OCI-LY7 (cell line): ENCODE data around the gene CPD. TPM values are rescaled to one million over a fixed set of nuclear protein-coding genes. Genes with fewer than 3 reads are reported as not detected.

ENCODE experiments used
- BruUV-seq: library from RNA; stranded (reverse); fragments of 400-500 nt; replicated peaks from 2 replicates; lab custom pipeline; 2021; lab: Mats Ljungman, UMichigan
- CTCF ChIA-PET: fragments of 300-600 bp; sonication (Branson Sonifier 250); formaldehyde crosslinking; loops from one replicate; lab custom pipeline; 2022; ENCODE audit warnings: antibody characterized with exemption; ENCODE audit not compliant: unreplicated experiment; lab: Charles Lee
- POLR2A ChIA-PET: fragments of 300-600 bp; sonication (Branson Sonifier 250); formaldehyde crosslinking; loops from one replicate; lab custom pipeline; 2022; ENCODE audit warnings: antibody characterized with exemption; lab: Charles Lee
- DNase-seq: peaks from one replicate; pipeline ENCODE4 v3.0.0-alpha.2; 2015; ENCODE audit warnings: low spot score
- H2AFZ ChIP-seq: fragments of 200-600 bp; sonication (generic), shearing (Covaris generic); 2 replicates; pipeline ENCODE4 v1.6.1; 2014; ENCODE audit warnings: mild to moderate bottlenecking, antibody characterized with exemption, low read length, moderate library complexity
- H3K27ac ChIP-seq: fragments of 200-600 bp; sonication (generic); 2 replicates; pipeline ENCODE4 v1.5.1; 2014; ENCODE audit warnings: mixed run types, low read depth, mild to moderate bottlenecking, moderate library complexity, low read length, inconsistent platforms; ENCODE audit not compliant: poor library complexity, severe bottlenecking
- H3K36me3 ChIP-seq: fragments of 200-600 bp; sonication (generic); 2 replicates; pipeline ENCODE4 v1.6.1; 2014; ENCODE audit warnings: mild to moderate bottlenecking, antibody characterized with exemption, low read length, moderate library complexity, mixed read lengths; ENCODE audit not compliant: insufficient read depth
- H3K4me1 ChIP-seq: fragments of 200-600 bp; sonication (generic); 2 replicates; pipeline ENCODE4 v1.5.1; 2014; ENCODE audit warnings: mild to moderate bottlenecking, low read length; ENCODE audit not compliant: insufficient read depth, poor library complexity, severe bottlenecking
- H3K4me2 ChIP-seq: fragments of 200-600 bp; sonication (generic); 2 replicates; pipeline ENCODE4 v1.6.1; 2014; ENCODE audit warnings: mild to moderate bottlenecking, low read length
- H3K4me3 ChIP-seq: fragments of 200-600 bp; sonication (generic); 2 replicates; pipeline ENCODE4 v1.5.1; 2014; ENCODE audit warnings: mild to moderate bottlenecking, low read depth, low read length; ENCODE audit not compliant: poor library complexity, severe bottlenecking
- H3K79me2 ChIP-seq: fragments of 200-600 bp; sonication (generic); 2 replicates; pipeline ENCODE4 v1.6.1; 2016; ENCODE audit warnings: low read depth, mild to moderate bottlenecking, low read length, moderate library complexity, mixed read lengths; ENCODE audit not compliant: insufficient read depth
- H3K9me2 ChIP-seq: fragments of 200-600 bp; sonication (generic); 2 replicates; pipeline ENCODE4 v1.6.1; 2016; ENCODE audit warnings: mild to moderate bottlenecking, low read length, mixed read lengths; ENCODE audit not compliant: insufficient read depth
- H3K9me3 ChIP-seq: fragments of 200-600 bp; sonication (generic); 2 replicates; pipeline ENCODE4 v1.6.1; 2014; ENCODE audit warnings: mild to moderate bottlenecking, mixed run types, low read length, mixed read lengths
- H4K20me1 ChIP-seq: fragments of 200-600 bp; sonication (generic); 2 replicates; pipeline ENCODE4 v1.6.1; 2014; ENCODE audit warnings: mild to moderate bottlenecking, antibody characterized with exemption, low read length, moderate library complexity, mixed read lengths; ENCODE audit not compliant: insufficient read depth
- CTCF ChIP-seq: fragments of 200-600 bp; sonication (generic); conservative IDR thresholded peaks from 2 replicates; pipeline ENCODE4 v1.5.1; 2014; ENCODE audit warnings: mild to moderate bottlenecking, antibody characterized with exemption, low read length, moderate library complexity, mixed read lengths
- EZH2phosphoT487 ChIP-seq: fragments of 200-600 bp; sonication (generic); IDR thresholded peaks from 2 replicates; pipeline ENCODE4 v1.6.1; 2018; ENCODE audit warnings: low read depth, borderline replicate concordance, mild to moderate bottlenecking, mixed run types, antibody characterized with exemption, low read length, moderate library complexity, mixed read lengths
- intact Hi-C: fragments of 100-400 bp; cut with micrococcal nuclease; formaldehyde crosslinking; loops from one replicate; pipeline ENCODE4 v1.10.0; 2022; ENCODE audit not compliant: unreplicated experiment
- total RNA-seq, 2 experiments: library from RNA; depleted of rRNA in 1 of 2; stranded (reverse); fragments of >200 nt in 1 of 2; shearing (Covaris generic) in 1 of 2; gene quantifications; 2 replicates each; pipeline ENCODE4 v1.2.3, GENCODE V29; 2014 to 2022

Gene CPD
- total RNA-seq, 2 experiments from 2014 or later: 16.4 to 24.0 TPM

DNA sequence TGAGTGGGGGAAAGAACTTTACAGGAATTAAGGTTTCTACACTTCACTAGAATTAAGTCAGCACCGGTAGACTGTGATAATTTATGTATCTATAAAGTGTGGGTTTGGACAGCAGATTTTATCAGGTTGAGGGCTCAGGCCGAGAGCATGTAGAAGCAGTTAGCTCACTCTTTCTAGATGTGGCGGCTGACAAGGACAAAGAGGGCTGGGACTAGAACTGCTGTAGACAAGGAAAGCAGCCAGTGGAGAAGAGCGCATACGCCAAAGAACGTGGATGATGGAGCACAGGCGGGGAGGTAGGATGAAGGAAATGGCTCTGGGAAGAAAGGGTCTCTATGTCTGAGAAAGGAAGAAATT, 98.0 kb downstream of the CPD start:
- H3K79me2 ChIP-seq: peaks cover 21% of the 10 kb centered on the region
- H3K4me1 ChIP-seq: peaks cover 17% of the 10 kb centered on the region
- H4K20me1 ChIP-seq: no peaks in the 10 kb centered on the region
- H3K9me3 ChIP-seq: no peaks in the 10 kb centered on the region
- CTCF ChIA-PET: interaction anchor here (0.6 to 1.0 kb wide), 3 partner anchors 12 to 1589 kb away, joined by 3 to 4 read pairs (median 3); no protein-coding TSS in a partner anchor
- no peaks in the 10 kb centered on the region for H3K9me2 ChIP-seq
- H3K27ac ChIP-seq: no peak overlapping the region
- peak overlapping the region; percentile 88 for H3K4me3 ChIP-seq
- DNase-seq: peak; percentile 11
- H3K4me2 ChIP-seq: peak overlapping the region; percentile 78
- TF ChIP-seq CTCF (no peak), EZH2phosphoT487 (no peak)
- BruUV-seq: TSS peak; percentile 97
- H3K36me3 ChIP-seq: peaks cover 30% of the 10 kb centered on the region
- H2AFZ ChIP-seq: peak overlapping the region; percentile 95
- intact Hi-C loops: loop anchor here (1.0 to 5.0 kb wide), 3 partner anchors 97 to 134 kb away; no protein-coding TSS in a partner anchor
- POLR2A ChIA-PET: interaction anchor here (0.7 to 1.5 kb wide), 4 partner anchors 9 to 406 kb away, joined by 3 to 7 read pairs (median 4); no protein-coding TSS in a partner anchor

GRCh38 chr17:30477083-30477773, 98.5 kb downstream of the CPD start, which contains the start of gene GOSR1:
Gene GOSR1, plus strand, starts transcription at chr17:30477408. Its CDS starts 26 bp downstream, at chr17:30477434.
- CTCF ChIA-PET: interaction anchor here (0.6 kb wide), 1 partner anchor 1589 kb away, joined by 3 read pairs; no protein-coding TSS in a partner anchor
- no peaks in the 10 kb centered on the region for H3K9me2 ChIP-seq

More at GRCh38 chr17:30477083-30477773, 98.5 kb downstream of the CPD start, which contains the start of gene GOSR1:
- Histone ChIP-seq H3K4me2 (peak within 1 kb of the TSS; percentile 78), H3K79me2 (peaks cover 21% of the 10 kb centered on the region), H3K9me3 (no peaks in the 10 kb centered on the region), H3K4me3 (peak within 1 kb of the TSS; percentile 88), H3K4me1 (peaks cover 17% of the 10 kb centered on the region), H3K36me3 (peaks cover 33% of the 10 kb centered on the region), H4K20me1 (no peaks in the 10 kb centered on the region), H2AFZ (peak within 1 kb of the TSS; percentile 95), H3K27ac (peak within 1 kb of the TSS; percentile 42)
- no TSS peak for BruUV-seq
- POLR2A ChIA-PET: interaction anchor here (0.6 to 1.5 kb wide), 3 partner anchors 9 to 955 kb away, joined by 4 to 7 read pairs (median 4); no protein-coding TSS in a partner anchor
- no peak for TF ChIP-seq EZH2phosphoT487
- TF ChIP-seq CTCF: peak; percentile 84
- DNase-seq: peak; percentile 96
- intact Hi-C loops: loop anchor here (1.0 to 5.0 kb wide), 3 partner anchors 98 to 135 kb away; no protein-coding TSS in a partner anchor
